Liver (tissue), 9 donors: Measurements from ENCODE around the gene TOR1A. TPM values are rescaled to one million over a fixed set of nuclear protein-coding genes. Genes with fewer than 3 reads are reported as not detected.
A peak's percentile ranks its signal among the peaks of the same experiment; 100 is the strongest.

Experiments used
- DNase-seq: peaks from one replicate; pipeline ENCODE4 v3.0.0-alpha.2; 2017; ENCODE audit warnings: low spot score
- H3K27ac ChIP-seq, 2 donors: one replicate each; pipeline ENCODE4 v1.7.0; 2013; ENCODE audit warnings: inconsistent platforms in 2 of 2, low read length in 2 of 2, control low read depth in 1 of 2, low read depth in 1 of 2, mild to moderate bottlenecking in 1 of 2
- H3K27me3 ChIP-seq, 4 donors: one replicate each; pipeline versions ENCODE4 v1.6.1 to v1.7.0; 2013; ENCODE audit warnings: low read length in 3 of 4, inconsistent platforms in 1 of 4, mild to moderate bottlenecking in 1 of 4, moderate library complexity in 1 of 4; ENCODE audit not compliant: control insufficient read depth in 4 of 4, insufficient read depth in 4 of 4
- H3K36me3 ChIP-seq, 4 donors: one replicate each; pipeline versions ENCODE4 v1.6.1 to v1.7.0; 2013; ENCODE audit warnings: low read length in 3 of 4, mild to moderate bottlenecking in 3 of 4, low read depth in 1 of 4, moderate library complexity in 1 of 4; ENCODE audit not compliant: control insufficient read depth in 4 of 4, insufficient read depth in 3 of 4
- H3K4me1 ChIP-seq, 4 donors: one replicate each; pipeline versions ENCODE4 v1.6.1 to v1.7.0; 2013; ENCODE audit warnings: low read length in 3 of 4, mild to moderate bottlenecking in 3 of 4, moderate library complexity in 1 of 4; ENCODE audit not compliant: control insufficient read depth in 4 of 4, insufficient read depth in 4 of 4
- H3K4me3 ChIP-seq, 3 donors: one replicate each; pipeline versions ENCODE4 v1.6.1 to v1.7.0; 2013; ENCODE audit warnings: low read length in 3 of 3, control low read depth in 1 of 3, low read depth in 1 of 3, mild to moderate bottlenecking in 1 of 3
- H3K9ac ChIP-seq, 2 donors: one replicate each; pipeline ENCODE4 v1.7.0; 2013; ENCODE audit warnings: low read length in 2 of 2, mild to moderate bottlenecking in 2 of 2, moderate library complexity in 2 of 2, control low read depth in 1 of 2, low read depth in 1 of 2
- H3K9me3 ChIP-seq, 4 donors: one replicate each; pipeline versions ENCODE4 v1.6.1 to v1.7.0; 2013; ENCODE audit warnings: low read length in 3 of 4; ENCODE audit not compliant: control insufficient read depth in 4 of 4
- EGR1 ChIP-seq, 2 donors: IDR thresholded peaks; 2 replicates each; pipeline ENCODE4 v1.6.1; 2016 to 2018; ENCODE audit warnings: antibody characterized with exemption in 2 of 2, low read depth in 2 of 2
- FOXA1 ChIP-seq: IDR thresholded peaks from 2 replicates; pipeline ENCODE4 v1.6.1; 2016; ENCODE audit warnings: antibody characterized with exemption
- FOXA2 ChIP-seq: IDR thresholded peaks from 2 replicates; pipeline ENCODE4 v1.6.1; 2016; ENCODE audit warnings: antibody characterized with exemption
- GABPA ChIP-seq, 2 donors: IDR thresholded peaks in 1 of 2; conservative IDR thresholded peaks in 1 of 2; 2 replicates each; pipeline ENCODE4 v1.6.1; 2016; ENCODE audit warnings: antibody characterized with exemption in 2 of 2, mild to moderate bottlenecking in 1 of 2, moderate library complexity in 1 of 2
- HNF4G ChIP-seq: IDR thresholded peaks from 2 replicates; pipeline ENCODE4 v1.6.1; 2016; ENCODE audit warnings: antibody characterized with exemption
- JUND ChIP-seq, 2 donors: IDR thresholded peaks; 2 replicates each; pipeline ENCODE4 v1.6.1; 2016; ENCODE audit warnings: antibody characterized with exemption in 2 of 2
- MAX ChIP-seq: IDR thresholded peaks from 2 replicates; pipeline ENCODE4 v1.6.1; 2016; ENCODE audit warnings: antibody characterized with exemption
- RAD21 ChIP-seq, 2 donors: IDR thresholded peaks; 2 replicates each; pipeline ENCODE4 v1.6.1; 2016; ENCODE audit warnings: antibody characterized with exemption in 2 of 2, mild to moderate bottlenecking in 2 of 2
- REST ChIP-seq: IDR thresholded peaks from 2 replicates; pipeline ENCODE4 v1.6.1; 2016; ENCODE audit warnings: antibody characterized with exemption, mild to moderate bottlenecking
- RXRA ChIP-seq, 2 donors: IDR thresholded peaks; 2 replicates each; pipeline ENCODE4 v1.6.1; 2017 to 2018; ENCODE audit warnings: antibody characterized with exemption in 2 of 2, mild to moderate bottlenecking in 1 of 2
- TAF1 ChIP-seq: conservative IDR thresholded peaks from 2 replicates; pipeline ENCODE4 v1.6.1; 2016; ENCODE audit warnings: antibody characterized with exemption, mild to moderate bottlenecking
- WGBS: extraction: QIAGEN DNeasy Blood & Tissue Kit; methylation state at CpG from one replicate; pipeline ENCODE4 v1.1.7; 2013; 5-methylcytosine and 5-hydroxymethylcytosine counted together
- polyA plus RNA-seq, 2 donors: library from polyadenylated mRNA; stranded (reverse) in 1 of 2; unstranded in 1 of 2; fragments of 200-250 nt in 1 of 2; fragments of >200 nt in 1 of 2; fragmentation: Nextera tagmentation in 1 of 2; extraction: Ambion mirVana in 1 of 2; gene quantifications; one replicate each; pipeline versions ENCODE4 v1.2.1 to v1.2.3, GENCODE V29; 2013 to 2015
- total RNA-seq, 2 donors: library from RNA; depleted of rRNA; stranded (reverse); fragments of >200 nt; gene quantifications; one replicate each; pipeline ENCODE4 v1.2.3, GENCODE V29; 2014
- TF ChIP-seq, protein P1 (sequence below): IDR thresholded peaks from 2 replicates; pipeline ENCODE4 v1.6.1; 2016; ENCODE audit warnings: antibody characterized with exemption
- donor health status: healthy.
- donor health status: healthy.
- donor health status: healthy.
- donor health status: healthy.
- donor health status: healthy.

Gene TOR1A
- total and polyA plus RNA-seq, 4 donors = 18.3 to 34.0 (median 29.8) TPM

DNA sequence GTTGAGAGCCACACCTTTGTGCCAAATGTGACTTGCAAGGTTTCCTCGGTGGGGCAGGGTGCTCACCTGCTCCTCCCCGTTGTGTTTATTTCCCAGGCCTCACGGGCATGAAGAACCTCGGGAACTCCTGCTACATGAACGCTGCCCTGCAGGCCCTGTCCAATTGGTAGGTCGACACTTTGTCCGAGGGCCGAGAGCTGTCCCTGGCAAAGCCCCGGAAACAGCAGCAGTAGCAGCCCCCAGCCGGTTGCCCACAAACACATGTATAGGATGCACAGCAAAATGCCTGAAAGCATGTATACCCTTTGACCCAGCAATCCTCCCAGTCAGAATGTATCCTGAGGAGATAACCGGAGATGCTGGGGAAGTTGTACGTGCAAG, 37.5 kb upstream of the TOR1A start:
- Histone ChIP-seq H3K9ac (no peak overlapping the region), H3K9me3 (no peaks in the 10 kb centered on the region), H3K36me3 (peaks cover 13 to 55% (median 26%) of the 10 kb centered on the region in 4 donors), H3K27me3 (no peaks in the 10 kb centered on the region), H3K4me1 (peaks cover 0 to 3% (median 0%) of the 10 kb centered on the region in 4 donors), H3K27ac (no peak overlapping the region), H3K4me3 (no peak overlapping the region)
- 86% methylated on average over 12 of the region's 12 CpGs for WGBS
- no peak for TF ChIP-seq EGR1 (IDR thresholded peaks at IDR 0.05; ENCODE audit: low read depth in 2 of 2)
- TF ChIP-seq FOXA2 = no peak
- no peak for TF ChIP-seq RXRA (IDR thresholded peaks at IDR 0.05)
- TF ChIP-seq GABPA (IDR thresholded peaks at IDR 0.05 in 1 of 2, conservative IDR thresholded peaks at IDR 0.05 in 1 of 2) = no peak
- no peak for TF ChIP-seq HNF4G
- peak; percentile 32 for DNase-seq

- Histone ChIP-seq H3K36me3 (peaks cover 13 to 55% (median 25%) of the 10 kb centered on the region in 4 donors), H3K27ac (no peak overlapping the region)
- peak; percentile 32 for DNase-seq
Observed at GRCh38 chr9:129860653-129861446, 36.9 kb upstream of the TOR1A start.

More at GRCh38 chr9:129860653-129861446, 36.9 kb upstream of the TOR1A start:
- TF ChIP-seq RAD21 (IDR thresholded peaks at IDR 0.05) = no peak
- TF ChIP-seq HNF4G = no peak
- TF ChIP-seq, protein P1, sequence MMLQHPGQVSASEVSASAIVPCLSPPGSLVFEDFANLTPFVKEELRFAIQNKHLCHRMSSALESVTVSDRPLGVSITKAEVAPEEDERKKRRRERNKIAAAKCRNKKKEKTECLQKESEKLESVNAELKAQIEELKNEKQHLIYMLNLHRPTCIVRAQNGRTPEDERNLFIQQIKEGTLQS = no peak
- no peak for TF ChIP-seq JUND (IDR thresholded peaks at IDR 0.05)
- no peak for TF ChIP-seq FOXA1
- no peak for TF ChIP-seq MAX
- no peak for TF ChIP-seq EGR1 (IDR thresholded peaks at IDR 0.05; ENCODE audit: low read depth in 2 of 2)
- no peak for TF ChIP-seq GABPA (IDR thresholded peaks at IDR 0.05 in 1 of 2, conservative IDR thresholded peaks at IDR 0.05 in 1 of 2)
- no peak for TF ChIP-seq REST
- no peak for TF ChIP-seq RXRA (IDR thresholded peaks at IDR 0.05)
- no peak for TF ChIP-seq TAF1
- Histone ChIP-seq H3K27me3 (no peaks in the 10 kb centered on the region), H3K4me3 (no peak overlapping the region), H3K9me3 (no peaks in the 10 kb centered on the region), H3K4me1 (peaks cover 0 to 3% (median 0%) of the 10 kb centered on the region in 4 donors), H3K9ac (no peak overlapping the region)
- WGBS = 75% methylated on average over 11 of the region's 11 CpGs
